NCI-H510A (cell line): ENCODE measurements around the gene EPHA10.
"Not testable (repeated sequence)": the region's sequence is repeated elsewhere in the genome, so short reads cannot be mapped to it uniquely, and the experiment has no call there.

Experiments used
- DNase-seq: peaks from one replicate; lab custom pipeline; 2025; lab: John Stamatoyannopoulos, UW

The EPHA10 gene

GRCh38 chr1:37771440-37771839 is 6.5 kb upstream of the EPHA10 start:
- DNase-seq, result not testable (repeated sequence)

- DNase-seq, result no peak
Observed at GRCh38 chr1:37767488-37767887, 2.6 kb upstream of the EPHA10 start.

GRCh38 chr1:37765916-37766664 is 1.2 kb upstream of the EPHA10 start:
- peak; percentile 95 for DNase-seq

GRCh38 chr1:37764414-37764825 is 500 bp downstream of the EPHA10 start:
- DNase-seq, result peak; percentile 55

- DNase-seq, result no peak
Observed at GRCh38 chr1:37763791-37764413, 1.0 kb downstream of the EPHA10 start.

- DNase-seq, result no peak
Observed at GRCh38 chr1:37762516-37762915, 2.4 kb downstream of the EPHA10 start.

GRCh38 chr1:37761416-37762095 is 3.4 kb downstream of the EPHA10 start:
- DNase-seq, result no peak

GRCh38 chr1:37759451-37759850 is 5.5 kb downstream of the EPHA10 start:
- DNase-seq, result no peak

GRCh38 chr1:37755951-37756560 is 8.9 kb downstream of the EPHA10 start:
- no peak for DNase-seq

GRCh38 chr1:37755290-37755689 is 9.6 kb downstream of the EPHA10 start:
- no peak for DNase-seq

- no peak for DNase-seq
Observed at GRCh38 chr1:37753473-37754321, 11.2 kb downstream of the EPHA10 start.

- DNase-seq, result peak; percentile 99
Observed at GRCh38 chr1:37752583-37753471, 12.1 kb downstream of the EPHA10 start.

- peak; percentile 95 for DNase-seq
Observed at GRCh38 chr1:37752213-37752582, 12.7 kb downstream of the EPHA10 start.

- no peak for DNase-seq
Observed at GRCh38 chr1:37748565-37748964, 16.4 kb downstream of the EPHA10 start.

- DNase-seq, result no peak
Observed at GRCh38 chr1:37746806-37747205, 18.1 kb downstream of the EPHA10 start.

- no peak for DNase-seq
Observed at GRCh38 chr1:37741662-37742061, 23.3 kb downstream of the EPHA10 start.

GRCh38 chr1:37741130-37741529 is 23.8 kb downstream of the EPHA10 start:
- DNase-seq, result no peak

GRCh38 chr1:37739222-37739621 is 25.7 kb downstream of the EPHA10 start:
- no peak for DNase-seq

GRCh38 chr1:37738619-37739018 is 26.3 kb downstream of the EPHA10 start:
- DNase-seq, result not testable (repeated sequence)

GRCh38 chr1:37737975-37738374 is 26.9 kb downstream of the EPHA10 start:
- not testable (repeated sequence) for DNase-seq
